OCI-LY7 (cell line): ENCODE data around the gene JAG2. TPM values are rescaled to one million over a fixed set of nuclear protein-coding genes. Genes with fewer than 3 reads are reported as not detected.
"Not testable (repeated sequence)": the region's sequence is repeated elsewhere in the genome, so short reads cannot be mapped to it uniquely, and the experiment has no call there.

Experiments used
- BruUV-seq: library from RNA; stranded (reverse); fragments of 400-500 nt; replicated peaks from 2 replicates; lab custom pipeline; 2021; lab: Mats Ljungman, UMichigan
- CTCF ChIA-PET: fragments of 300-600 bp; sonication (Branson Sonifier 250); formaldehyde crosslinking; loops from one replicate; lab custom pipeline; 2022; ENCODE audit warnings: antibody characterized with exemption; ENCODE audit not compliant: unreplicated experiment; lab: Charles Lee
- POLR2A ChIA-PET: fragments of 300-600 bp; sonication (Branson Sonifier 250); formaldehyde crosslinking; loops from one replicate; lab custom pipeline; 2022; ENCODE audit warnings: antibody characterized with exemption; lab: Charles Lee
- DNase-seq: peaks from one replicate; pipeline ENCODE4 v3.0.0-alpha.2; 2015; ENCODE audit warnings: low spot score
- H2AFZ ChIP-seq: fragments of 200-600 bp; sonication (generic), shearing (Covaris generic); 2 replicates; pipeline ENCODE4 v1.6.1; 2014; ENCODE audit warnings: mild to moderate bottlenecking, antibody characterized with exemption, low read length, moderate library complexity
- H3K27ac ChIP-seq: fragments of 200-600 bp; sonication (generic); 2 replicates; pipeline ENCODE4 v1.5.1; 2014; ENCODE audit warnings: mixed run types, low read depth, mild to moderate bottlenecking, moderate library complexity, low read length, inconsistent platforms; ENCODE audit not compliant: poor library complexity, severe bottlenecking
- H3K36me3 ChIP-seq: fragments of 200-600 bp; sonication (generic); 2 replicates; pipeline ENCODE4 v1.6.1; 2014; ENCODE audit warnings: mild to moderate bottlenecking, antibody characterized with exemption, low read length, moderate library complexity, mixed read lengths; ENCODE audit not compliant: insufficient read depth
- H3K4me1 ChIP-seq: fragments of 200-600 bp; sonication (generic); 2 replicates; pipeline ENCODE4 v1.5.1; 2014; ENCODE audit warnings: mild to moderate bottlenecking, low read length; ENCODE audit not compliant: insufficient read depth, poor library complexity, severe bottlenecking
- H3K4me2 ChIP-seq: fragments of 200-600 bp; sonication (generic); 2 replicates; pipeline ENCODE4 v1.6.1; 2014; ENCODE audit warnings: mild to moderate bottlenecking, low read length
- H3K4me3 ChIP-seq: fragments of 200-600 bp; sonication (generic); 2 replicates; pipeline ENCODE4 v1.5.1; 2014; ENCODE audit warnings: mild to moderate bottlenecking, low read depth, low read length; ENCODE audit not compliant: poor library complexity, severe bottlenecking
- H3K79me2 ChIP-seq: fragments of 200-600 bp; sonication (generic); 2 replicates; pipeline ENCODE4 v1.6.1; 2016; ENCODE audit warnings: low read depth, mild to moderate bottlenecking, low read length, moderate library complexity, mixed read lengths; ENCODE audit not compliant: insufficient read depth
- H3K9me2 ChIP-seq: fragments of 200-600 bp; sonication (generic); 2 replicates; pipeline ENCODE4 v1.6.1; 2016; ENCODE audit warnings: mild to moderate bottlenecking, low read length, mixed read lengths; ENCODE audit not compliant: insufficient read depth
- H3K9me3 ChIP-seq: fragments of 200-600 bp; sonication (generic); 2 replicates; pipeline ENCODE4 v1.6.1; 2014; ENCODE audit warnings: mild to moderate bottlenecking, mixed run types, low read length, mixed read lengths
- H4K20me1 ChIP-seq: fragments of 200-600 bp; sonication (generic); 2 replicates; pipeline ENCODE4 v1.6.1; 2014; ENCODE audit warnings: mild to moderate bottlenecking, antibody characterized with exemption, low read length, moderate library complexity, mixed read lengths; ENCODE audit not compliant: insufficient read depth
- CTCF ChIP-seq: fragments of 200-600 bp; sonication (generic); conservative IDR thresholded peaks from 2 replicates; pipeline ENCODE4 v1.5.1; 2014; ENCODE audit warnings: mild to moderate bottlenecking, antibody characterized with exemption, low read length, moderate library complexity, mixed read lengths
- EZH2phosphoT487 ChIP-seq: fragments of 200-600 bp; sonication (generic); IDR thresholded peaks from 2 replicates; pipeline ENCODE4 v1.6.1; 2018; ENCODE audit warnings: low read depth, borderline replicate concordance, mild to moderate bottlenecking, mixed run types, antibody characterized with exemption, low read length, moderate library complexity, mixed read lengths
- intact Hi-C: fragments of 100-400 bp; cut with micrococcal nuclease; formaldehyde crosslinking; loops from one replicate; pipeline ENCODE4 v1.10.0; 2022; ENCODE audit not compliant: unreplicated experiment
- total RNA-seq, 2 experiments: library from RNA; depleted of rRNA in 1 of 2; stranded (reverse); fragments of >200 nt in 1 of 2; shearing (Covaris generic) in 1 of 2; gene quantifications; 2 replicates each; pipeline ENCODE4 v1.2.3, GENCODE V29; 2014 to 2022

The JAG2 gene
- total RNA-seq, 2 experiments from 2014 or later = 5.0 to 6.0 TPM

- Histone ChIP-seq H3K27ac (no peak overlapping the region), H3K9me3 (0 out of 2 replicates have a peak, but pooled peaks cover 10% of the 10 kb centered on the region), H3K9me2 (no peaks in the 10 kb centered on the region), H3K4me2 (no peak overlapping the region), H3K4me3 (no peak overlapping the region), H3K79me2 (no peaks in the 10 kb centered on the region), H3K36me3 (no peaks in the 10 kb centered on the region), H3K4me1 (no peaks in the 10 kb centered on the region), H2AFZ (no peak overlapping the region), H4K20me1 (no peaks in the 10 kb centered on the region)
- ChIA-PET POLR2A (interaction anchor here (0.7 to 0.9 kb wide), 2 partner anchors 9 to 19 kb away, joined by 3 to 4 read pairs; no protein-coding TSS in a partner anchor), CTCF (no interaction called here)
- TF ChIP-seq EZH2phosphoT487 (no peak), CTCF (no peak)
- BruUV-seq = no TSS peak
- intact Hi-C loops = no loop called here
- DNase-seq = no peak
Observed at GRCh38 chr14:105116451-105117256, 51.9 kb downstream of the JAG2 start.

- H3K9me2 ChIP-seq, H3K4me2 ChIP-seq, intact Hi-C loops, POLR2A ChIA-PET, H3K9me3 ChIP-seq, H3K4me3 ChIP-seq, H3K4me1 ChIP-seq, H3K79me2 ChIP-seq, H4K20me1 ChIP-seq, H3K27ac ChIP-seq, BruUV-seq, CTCF ChIA-PET, H3K36me3 ChIP-seq, H2AFZ ChIP-seq, DNase-seq: not testable (repeated sequence)
Observed at GRCh38 chr14:105109243-105109642, 59.3 kb downstream of the JAG2 start.

- CTCF ChIA-PET = no interaction called here
- H3K4me3 ChIP-seq = no peak overlapping the region
- H3K79me2 ChIP-seq = no peaks in the 10 kb centered on the region
- TF ChIP-seq EZH2phosphoT487 (no peak), CTCF (no peak)
- no peaks in the 10 kb centered on the region for H3K9me2 ChIP-seq
- H3K36me3 ChIP-seq = no peaks in the 10 kb centered on the region
- intact Hi-C loops = no loop called here
- no peak overlapping the region for H3K27ac ChIP-seq
- no peak overlapping the region for H3K4me2 ChIP-seq
- POLR2A ChIA-PET = no interaction called here
- no peak for DNase-seq
- H3K9me3 ChIP-seq = no peaks in the 10 kb centered on the region
- no peaks in the 10 kb centered on the region for H4K20me1 ChIP-seq
- BruUV-seq = no TSS peak
- no peak overlapping the region for H2AFZ ChIP-seq
- no peaks in the 10 kb centered on the region for H3K4me1 ChIP-seq
Observed at GRCh38 chr14:105108516-105108864, 60.1 kb downstream of the JAG2 start.
